Kidney glomerular epithelial cell (primary cell): ENCODE data around the gene ANAPC10.
"Not testable (repeated sequence)": the region's sequence is repeated elsewhere in the genome, so short reads cannot be mapped to it uniquely, and the experiment has no call there.

ENCODE experiments used
- DNase-seq: peaks from one replicate; lab custom pipeline; 2025; lab: John Stamatoyannopoulos, UW

The ANAPC10 gene

DNA sequence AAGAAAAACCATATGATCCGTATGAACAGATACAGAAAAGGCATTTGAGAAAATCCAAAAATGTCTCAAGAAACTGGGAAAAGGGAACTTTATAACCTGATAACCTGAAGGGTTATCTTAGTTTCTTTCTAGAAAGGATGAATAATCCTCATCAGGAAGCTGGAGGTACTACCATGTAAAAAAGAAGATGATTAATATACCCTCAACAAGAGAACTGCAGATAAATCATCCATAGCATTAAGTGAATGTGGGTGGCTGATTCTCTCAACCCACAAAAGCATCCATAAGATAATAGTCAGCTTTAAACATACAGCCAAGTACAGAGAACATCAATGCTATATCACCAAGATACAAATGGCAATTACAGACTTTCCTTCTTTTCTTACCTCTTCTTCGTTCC is 26.4 kb downstream of the ANAPC10 start:
- no peak for DNase-seq

DNA sequence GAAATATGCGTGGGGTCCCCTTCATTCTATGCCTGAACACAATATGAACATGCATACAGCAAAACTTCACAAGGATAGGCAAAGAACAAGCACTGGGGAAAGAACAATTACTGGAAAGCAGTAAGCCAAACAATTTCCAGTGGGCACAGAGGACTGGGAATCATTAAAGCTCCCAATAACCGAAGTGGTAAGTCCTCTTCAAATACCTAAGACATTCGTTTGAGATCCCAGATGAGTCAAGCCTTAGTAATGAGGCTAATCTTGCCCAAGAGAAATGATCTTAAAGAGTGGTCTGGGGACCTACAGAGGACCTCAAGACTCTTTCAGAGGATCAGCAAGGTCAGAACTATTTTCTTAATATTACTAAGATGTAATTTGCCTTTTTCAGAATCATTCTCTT is 28.6 kb downstream of the ANAPC10 start:
- no peak for DNase-seq

DNA sequence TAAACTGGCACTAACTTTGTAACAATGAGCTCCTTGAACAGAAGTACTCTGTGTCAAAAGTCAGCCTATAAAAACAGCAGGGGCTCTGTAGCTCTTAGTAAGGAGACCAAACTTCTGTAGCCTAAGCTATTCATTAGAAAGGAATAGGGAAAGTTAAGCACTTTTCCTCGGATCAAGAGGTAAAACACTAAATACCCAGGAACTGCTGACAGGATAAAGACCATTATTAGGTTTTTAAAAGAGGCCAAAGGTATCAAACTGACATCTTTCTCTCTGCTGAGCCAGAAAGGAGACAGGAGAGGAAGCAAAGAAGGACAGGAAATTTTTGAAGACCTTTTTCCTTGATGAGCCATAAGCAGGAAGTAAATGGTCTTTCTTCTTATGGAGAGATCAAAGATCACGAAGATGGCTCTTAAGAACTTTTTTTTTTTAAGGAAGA is 31.9 kb downstream of the ANAPC10 start:
- no peak for DNase-seq

DNA sequence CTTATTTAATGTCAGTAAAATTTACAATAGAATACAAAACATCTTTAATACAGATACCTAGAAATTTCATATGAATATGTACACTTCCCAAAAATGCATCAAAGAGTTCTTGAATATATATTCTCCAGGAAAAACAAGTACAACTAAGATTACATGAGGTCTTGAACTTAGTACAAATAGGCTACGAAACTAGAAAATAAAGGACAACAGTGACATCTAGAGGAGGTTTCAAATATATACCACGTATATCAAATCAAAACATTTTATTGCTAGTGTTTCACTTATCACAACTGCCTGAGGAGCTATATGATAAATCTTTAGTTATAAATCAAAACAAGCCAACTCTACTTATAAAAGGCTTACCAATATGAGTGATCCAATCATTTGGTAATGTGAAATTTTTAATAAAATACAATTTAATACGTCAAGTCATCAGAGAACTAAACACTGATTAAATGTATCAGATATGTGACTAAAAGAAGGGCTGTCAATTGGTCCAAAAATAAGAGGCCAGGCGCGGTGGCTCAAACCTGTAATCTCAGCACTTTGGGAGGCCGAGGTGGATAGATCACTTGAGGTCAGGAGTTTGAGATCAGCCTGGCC is 36.6 kb downstream of the ANAPC10 start:
- DNase-seq, result peak; percentile 63

DNA sequence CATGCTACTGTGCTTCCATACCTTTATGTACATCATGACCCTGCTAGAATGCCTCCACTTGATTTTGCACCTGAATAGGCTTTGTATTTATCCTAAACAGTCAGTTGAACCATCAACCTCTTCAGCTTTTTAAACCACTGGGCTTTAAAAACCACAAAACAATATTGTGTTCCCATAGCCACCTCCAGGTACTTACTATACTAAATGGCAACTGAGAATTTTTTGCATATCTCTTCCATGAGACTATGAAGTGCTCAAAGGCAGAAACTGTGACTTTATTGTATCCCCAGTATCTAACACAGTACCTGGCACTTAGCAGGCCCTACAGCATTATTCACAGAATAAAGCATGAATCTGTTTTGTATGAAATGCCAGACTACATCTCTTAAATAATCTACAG is 39.7 kb downstream of the ANAPC10 start:
- DNase-seq, result peak; percentile 41

DNA sequence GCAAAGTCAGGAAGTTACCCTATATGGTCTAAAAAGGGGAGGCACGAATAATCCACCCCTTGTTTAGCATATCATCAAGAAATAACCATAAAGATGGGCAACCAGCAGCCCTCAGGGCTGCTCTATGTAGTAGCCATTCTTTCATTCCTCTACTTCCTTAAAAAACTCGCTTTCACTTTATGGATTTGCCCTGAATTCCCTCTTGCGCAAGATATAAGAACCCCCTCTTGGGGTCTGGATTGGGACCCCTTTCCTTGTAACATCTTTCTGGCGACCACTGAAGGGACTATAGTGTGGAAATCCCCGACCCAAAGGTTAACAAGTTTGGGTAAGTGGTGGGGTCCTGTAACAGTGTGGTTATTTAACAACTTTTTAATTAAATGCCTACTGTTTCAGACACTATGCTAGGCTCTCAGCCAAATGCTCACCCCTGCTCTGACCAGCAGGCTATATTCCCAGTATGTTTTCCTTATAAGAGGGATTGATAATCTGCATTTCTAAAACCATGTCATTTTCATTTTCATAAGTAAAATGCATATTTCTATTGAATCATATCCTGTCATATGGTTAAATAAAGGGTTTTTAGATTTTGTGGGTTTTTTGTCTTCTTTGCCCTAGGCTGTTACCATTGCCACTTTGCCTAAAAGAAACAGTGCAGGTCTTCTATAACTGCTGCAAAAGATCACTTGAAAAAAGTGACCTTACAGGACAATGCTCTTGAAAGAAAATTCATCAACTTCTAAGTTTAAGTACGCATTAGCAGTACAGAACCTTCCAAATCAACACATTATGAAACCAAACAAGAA is 41.5 kb downstream of the ANAPC10 start:
- no peak for DNase-seq

DNA sequence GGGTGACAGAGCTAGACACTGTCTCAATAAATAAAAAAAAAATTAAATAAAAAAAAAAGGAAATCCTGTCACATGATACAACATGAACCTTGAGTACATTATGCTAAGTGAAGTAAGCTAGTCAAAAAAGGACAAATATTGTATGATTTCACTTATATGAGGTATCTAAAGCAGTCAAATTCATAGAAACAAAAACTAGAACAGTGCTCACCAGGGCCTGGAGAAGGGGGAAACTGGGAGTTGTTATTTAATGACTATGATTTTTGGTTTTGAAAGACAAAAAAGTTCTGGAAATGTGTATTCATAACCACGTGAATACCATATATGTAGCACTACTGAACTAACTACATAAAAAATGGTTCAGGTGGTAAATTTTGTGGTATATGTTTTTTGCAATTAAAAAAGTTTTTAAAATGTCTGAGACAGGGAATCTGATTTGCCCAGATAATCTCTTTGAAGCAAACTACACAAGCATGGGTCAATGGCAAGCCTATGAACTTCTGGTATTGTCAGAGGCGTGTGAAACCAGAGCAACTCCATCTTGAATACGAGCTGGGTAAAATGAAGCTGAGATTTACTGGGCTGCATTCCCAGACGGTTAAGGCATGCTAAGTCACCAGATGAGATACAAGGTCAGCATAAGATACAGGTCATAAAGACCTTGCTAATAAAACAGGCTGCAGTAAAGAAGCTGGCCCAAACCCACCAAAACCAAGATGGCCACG is 42.3 kb downstream of the ANAPC10 start:
- DNase-seq, result no peak

DNA sequence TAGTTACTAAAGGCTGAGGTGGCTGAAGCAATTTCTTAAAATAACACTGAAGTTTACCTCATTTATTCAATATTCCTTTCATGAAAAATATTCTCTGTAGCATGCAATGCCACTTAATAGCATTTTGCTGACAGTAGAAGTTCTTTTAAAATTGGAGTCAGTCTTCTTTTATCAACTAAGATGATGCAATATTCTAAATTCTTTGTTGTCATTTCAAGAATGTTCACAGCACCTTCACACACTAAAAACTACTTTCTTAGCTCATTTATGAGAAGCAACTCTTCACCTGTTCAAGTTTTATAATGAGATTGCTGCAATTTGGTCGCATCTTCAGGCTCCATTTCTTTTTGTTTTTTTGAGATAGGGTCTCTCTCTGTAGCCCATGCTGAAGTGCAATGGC is 48.8 kb downstream of the ANAPC10 start:
- DNase-seq, result no peak

DNA sequence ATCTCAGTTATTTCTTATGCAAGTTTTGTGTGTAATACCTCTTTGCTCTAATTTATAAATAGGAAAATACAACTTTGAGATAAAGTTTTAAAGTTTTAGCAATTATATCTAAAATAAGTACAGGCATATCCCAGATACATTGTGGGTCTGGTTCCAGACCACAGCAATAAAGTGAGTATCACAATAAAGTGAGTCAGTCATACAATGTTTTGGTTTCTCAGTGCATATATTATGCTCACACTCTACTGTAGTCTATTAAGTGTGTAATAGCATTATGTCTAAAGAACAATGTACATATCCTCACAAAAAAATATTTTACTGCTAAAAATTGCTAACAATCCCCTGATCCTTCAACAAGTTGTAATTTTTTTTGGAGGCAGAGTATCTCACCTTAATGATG is 49.2 kb downstream of the ANAPC10 start:
- no peak for DNase-seq

DNA sequence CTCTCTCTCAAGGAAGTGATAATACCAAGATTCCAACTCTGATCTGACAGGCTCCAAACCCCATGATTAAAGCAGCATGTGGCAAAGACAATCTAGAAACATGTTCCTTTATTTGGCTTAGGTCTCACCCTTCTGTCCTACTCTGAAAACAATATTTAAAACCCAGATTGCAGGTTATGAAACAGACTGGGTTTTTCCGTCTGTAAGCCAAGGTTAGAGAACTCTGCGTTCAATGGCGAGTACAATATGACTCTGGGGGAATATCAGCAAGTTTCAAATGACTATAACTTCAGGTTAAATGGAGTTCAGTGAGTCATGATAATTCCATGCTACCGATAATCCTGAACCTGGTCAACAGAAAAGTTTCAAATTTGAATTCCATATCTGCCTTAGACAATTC is 50.8 kb downstream of the ANAPC10 start:
- DNase-seq, result no peak

DNA sequence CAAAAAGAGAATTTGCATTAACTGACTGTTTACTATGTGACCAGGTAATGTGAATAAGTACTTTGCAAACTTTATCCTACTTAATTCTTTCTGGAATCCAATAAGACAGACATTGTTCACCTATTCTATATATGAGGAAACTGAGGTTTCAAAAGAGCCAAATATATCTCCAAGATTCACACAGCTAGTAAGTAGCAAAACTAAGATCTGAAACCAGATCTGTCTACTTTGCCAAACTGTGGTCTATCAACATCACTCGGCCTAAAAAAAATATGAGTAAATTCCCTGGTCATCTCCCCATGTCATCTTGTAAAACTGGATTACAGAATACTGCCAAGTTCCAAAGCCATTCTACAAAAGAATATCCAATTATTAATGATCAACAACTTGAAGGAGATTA is 52.8 kb downstream of the ANAPC10 start:
- DNase-seq, result no peak

DNA sequence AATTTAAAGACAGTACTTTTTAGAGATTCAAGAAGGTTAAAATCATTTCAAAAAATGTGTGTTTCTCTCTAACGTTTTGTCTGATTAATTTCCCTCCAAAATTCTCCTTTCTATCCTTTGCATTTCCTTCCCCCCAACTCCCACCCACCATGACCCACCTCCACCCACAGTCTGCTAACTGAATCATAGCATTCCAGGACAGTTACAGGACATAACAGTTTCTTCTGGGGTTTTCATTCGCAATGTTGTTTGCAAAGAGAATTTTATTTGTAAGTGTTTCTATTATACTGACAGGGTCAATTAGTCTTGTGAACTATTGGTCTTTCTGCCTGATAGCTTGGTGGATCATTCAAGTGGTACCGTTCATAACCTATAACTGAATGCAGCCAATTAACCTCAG is 53.7 kb downstream of the ANAPC10 start:
- DNase-seq, result peak; percentile 43

DNA sequence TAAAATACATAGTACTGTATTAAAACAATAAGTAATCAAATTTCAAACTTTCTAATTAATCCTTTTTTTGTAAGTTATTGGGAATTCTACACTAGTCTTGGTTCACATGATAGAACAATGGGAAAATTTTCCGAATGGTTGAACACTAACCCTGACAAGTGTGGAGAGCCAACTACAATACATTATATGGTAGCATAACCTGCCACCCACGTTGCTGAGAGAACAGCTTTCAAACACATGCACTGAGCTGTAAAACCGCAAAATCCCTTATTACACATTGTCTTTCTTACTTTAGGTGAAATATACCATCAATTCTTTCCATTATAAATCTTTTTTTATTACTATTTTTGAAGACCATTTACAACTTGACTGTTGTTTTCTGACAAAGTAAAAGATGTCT is 54.7 kb downstream of the ANAPC10 start:
- DNase-seq, result peak; percentile 23

DNA sequence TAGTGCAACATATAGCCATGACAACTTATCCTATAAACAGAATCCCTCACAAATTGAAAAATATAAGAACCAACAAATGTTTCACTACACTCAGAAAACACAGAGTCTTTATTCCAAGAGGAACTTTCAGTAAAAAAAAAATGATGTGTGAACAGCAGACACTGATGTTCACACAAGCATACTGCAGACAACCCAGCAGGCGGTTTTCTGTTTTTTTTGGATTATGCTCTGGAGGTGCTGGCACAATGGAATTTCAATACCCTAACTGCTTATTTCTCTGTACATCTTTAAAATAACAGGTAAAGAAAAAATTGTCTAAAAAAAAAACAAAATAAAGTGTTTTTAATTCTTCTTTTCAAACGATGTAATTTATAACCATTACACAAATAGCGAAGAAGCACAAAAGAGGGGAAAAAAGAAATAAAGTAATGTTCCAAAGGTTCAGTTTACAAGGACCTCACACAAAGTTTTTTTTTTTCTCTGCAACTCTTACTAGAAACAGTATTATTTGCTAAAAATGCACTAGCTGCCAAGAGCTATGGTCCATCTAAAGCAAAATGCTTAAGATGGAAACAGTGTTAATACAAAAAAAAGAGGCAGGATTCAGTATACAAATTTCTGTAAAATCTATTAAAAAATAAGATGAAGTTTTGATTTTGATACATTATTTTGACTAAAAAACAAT is 55.3 kb downstream of the ANAPC10 start:
- DNase-seq, result no peak

DNA sequence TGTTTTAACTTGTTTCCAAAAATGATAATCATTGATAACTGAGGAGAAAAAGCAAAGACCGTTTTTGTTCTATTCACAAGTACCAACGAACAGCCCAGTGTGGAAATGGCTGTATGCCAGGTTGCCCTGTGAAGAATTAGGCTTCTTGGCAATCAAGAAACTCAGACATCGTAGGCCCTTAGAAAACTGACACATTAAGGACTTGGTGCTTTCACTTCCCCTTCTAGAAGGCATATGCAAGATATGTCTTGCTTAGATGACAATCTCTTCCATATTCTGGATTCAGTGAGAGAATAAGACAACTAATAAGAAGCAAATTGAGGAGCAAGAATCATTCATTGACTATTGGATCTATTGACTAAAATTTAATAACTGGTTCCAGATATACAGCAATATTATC is 56.6 kb downstream of the ANAPC10 start:
- no peak for DNase-seq

DNA sequence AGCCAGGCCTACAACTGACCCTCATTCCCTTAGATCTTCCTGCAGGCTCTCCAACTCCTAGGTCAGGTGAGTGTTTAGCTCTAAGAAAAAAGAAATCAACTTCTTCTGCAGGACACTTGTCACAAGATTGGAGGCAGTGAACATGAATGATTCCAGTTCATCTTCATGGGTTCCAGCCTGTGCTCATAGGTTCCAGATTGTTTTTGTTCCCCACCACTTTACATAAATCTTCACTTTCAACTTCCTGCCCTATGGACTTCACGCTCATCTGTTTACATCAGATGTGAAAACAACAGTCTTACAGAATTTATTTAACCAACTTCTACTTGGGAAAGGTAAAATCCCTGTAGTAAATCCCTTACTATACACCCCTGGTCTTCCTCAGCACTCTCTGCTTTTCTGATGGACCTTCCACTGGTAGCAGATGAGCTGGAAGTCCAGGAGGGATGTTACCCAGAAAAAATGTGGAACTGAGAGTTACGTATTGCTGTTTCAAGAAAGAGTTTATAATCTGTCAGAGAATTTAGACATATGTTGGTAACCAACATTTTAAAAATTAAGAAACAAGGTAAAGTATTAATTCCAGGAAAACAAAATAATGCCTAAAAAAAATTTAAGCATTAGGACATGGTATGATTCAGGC is 62.4 kb downstream of the ANAPC10 start:
- no peak for DNase-seq

DNA sequence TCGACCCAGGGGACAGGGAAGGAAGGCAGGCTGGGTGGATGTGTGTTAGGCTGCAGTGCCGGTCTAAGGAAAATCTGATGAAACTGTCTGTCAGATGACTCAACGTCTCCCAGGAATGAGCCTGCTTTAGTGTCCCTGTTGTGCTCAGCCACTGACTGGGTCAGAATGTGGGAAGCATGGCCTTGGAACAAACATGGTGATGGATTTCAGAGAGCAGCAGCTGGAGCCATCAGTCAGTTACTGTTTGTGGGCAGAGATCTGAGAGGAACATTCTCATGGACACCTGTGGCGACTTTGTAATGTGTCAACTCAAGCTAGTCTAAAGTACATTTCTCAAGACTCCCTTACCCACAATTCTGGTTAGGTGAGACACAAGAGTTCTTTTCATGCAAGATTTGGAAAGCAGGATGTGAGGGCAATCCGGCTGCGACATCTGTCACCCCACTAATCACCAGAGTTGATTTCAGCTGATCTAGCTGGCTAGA is 63.2 kb downstream of the ANAPC10 start:
- peak; percentile 36 for DNase-seq

DNA sequence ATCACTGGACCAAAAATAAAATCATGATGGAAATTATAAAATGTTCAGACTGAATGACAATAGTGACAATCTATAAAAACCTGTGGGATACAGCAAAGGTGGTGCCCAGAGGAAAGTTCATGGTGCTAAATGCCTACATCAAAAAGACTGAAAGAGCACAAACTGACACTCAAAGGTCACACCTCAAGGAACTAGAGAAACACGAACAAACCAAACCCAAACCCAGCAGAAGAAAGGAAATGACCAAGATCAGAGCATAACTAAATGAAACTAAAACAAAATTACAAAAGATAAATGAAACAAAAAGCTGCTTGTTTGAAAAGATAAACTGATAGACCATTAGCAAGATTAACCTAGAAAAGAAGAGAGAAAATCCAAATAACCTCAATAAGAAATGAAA is 78.7 kb downstream of the ANAPC10 start:
- DNase-seq, result no peak

DNA sequence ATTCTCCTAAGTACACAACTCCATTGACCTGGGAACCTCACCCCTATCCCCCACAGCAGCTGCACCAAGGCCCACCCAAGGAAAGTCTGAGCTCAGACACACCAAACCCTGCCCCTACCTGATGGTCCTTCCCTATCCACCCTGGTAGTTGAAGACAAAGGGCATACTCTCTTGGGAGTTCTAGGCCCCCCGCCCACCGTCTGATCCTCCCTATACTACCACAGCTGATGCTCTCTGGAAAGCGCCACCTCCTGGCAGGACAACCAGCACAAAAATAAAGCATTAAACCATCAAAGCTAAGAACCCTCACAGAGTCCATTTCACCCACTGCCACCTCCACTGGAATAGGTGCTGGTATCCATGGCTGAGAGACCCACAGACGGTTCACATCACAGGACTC is 83.6 kb downstream of the ANAPC10 start:
- DNase-seq, result no peak

DNA sequence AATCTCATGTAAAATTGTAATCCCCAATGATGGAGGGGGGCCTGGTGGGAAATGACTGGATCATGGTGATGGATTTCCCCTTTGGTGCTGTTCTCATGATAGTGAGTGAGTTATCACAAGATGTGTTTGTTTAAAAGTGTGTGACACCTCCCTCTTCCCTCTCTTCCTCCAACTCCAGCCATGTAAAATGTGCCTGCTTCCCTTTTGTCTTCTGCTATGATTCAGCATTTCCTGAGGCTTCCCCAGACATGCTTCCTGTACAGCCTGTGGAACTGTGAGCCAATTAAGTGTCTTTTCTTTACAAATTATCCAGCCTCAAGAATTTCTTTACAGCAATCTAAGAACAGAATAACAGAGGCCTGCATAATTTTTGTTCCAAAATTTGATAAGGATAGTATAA is 85.2 kb downstream of the ANAPC10 start:
- no peak for DNase-seq

DNA sequence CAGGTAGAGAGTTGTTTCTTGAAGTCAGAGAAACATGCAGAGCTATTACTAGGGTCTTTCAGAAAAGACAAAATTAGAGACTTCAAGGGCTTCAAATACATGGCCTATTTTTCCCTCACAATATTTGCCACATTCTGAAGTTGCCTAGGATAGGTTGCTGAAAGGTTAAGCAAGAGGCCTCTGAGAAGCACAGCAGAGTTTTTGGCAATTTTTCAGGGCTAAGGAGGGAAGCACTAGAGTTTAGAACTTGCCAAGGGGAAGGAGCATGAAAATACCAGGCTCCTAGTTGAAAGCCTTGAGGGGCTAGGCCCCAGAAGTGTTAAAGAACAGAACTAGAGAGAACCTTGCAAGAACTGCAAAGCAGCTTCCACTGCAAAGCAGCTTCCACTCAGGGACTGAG is 86.4 kb downstream of the ANAPC10 start:
- no peak for DNase-seq

DNA sequence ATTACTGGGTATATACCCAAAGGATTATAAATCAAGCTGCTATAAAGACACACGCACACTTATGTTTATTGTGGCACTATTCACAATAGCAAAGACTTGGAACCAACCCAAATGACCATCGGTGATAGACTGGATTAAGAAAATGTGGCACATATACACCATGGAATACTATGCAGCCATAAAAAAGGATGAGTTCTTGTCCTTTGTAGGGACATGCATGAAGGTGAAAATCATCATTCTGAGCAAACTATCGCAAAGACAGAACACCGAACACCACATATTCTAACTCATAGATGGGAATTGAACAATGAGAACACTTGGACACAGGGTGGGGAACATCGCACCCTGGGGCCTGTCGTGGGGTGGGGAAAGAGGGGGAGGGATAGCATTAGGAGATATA is 87.7 kb downstream of the ANAPC10 start:
- DNase-seq, result not testable (repeated sequence)
